Common myeloid progenitor, CD34-positive (primary cell): Measurements from ENCODE around the gene SDCCAG8.

Experiments used
- CTCF ChIA-PET: fragments of 350-600 bp; sonication (Branson Sonifier 250); formaldehyde crosslinking; loops from one replicate; lab custom pipeline; 2021; ENCODE audit warnings: antibody characterized with exemption; lab: Charles Lee
- POLR2A ChIA-PET: fragments of 350-600 bp; sonication (Branson Sonifier 250); formaldehyde crosslinking; loops from one replicate; lab custom pipeline; 2021; ENCODE audit warnings: antibody characterized with exemption; lab: Charles Lee
- DNase-seq, 3 donors: peaks; one replicate each; pipeline versions ENCODE4 v3.0.0 to v3.0.0-alpha.2; 2013
- H3K27ac ChIP-seq, 2 experiments: 1 replicate in 1 of 2; 2 replicates in 1 of 2; pipeline ENCODE4 v1.7.0; 2013; ENCODE audit warnings: inconsistent platforms in 2 of 2, low read length in 2 of 2, mild to moderate bottlenecking in 2 of 2, low read depth in 1 of 2, moderate library complexity in 1 of 2; ENCODE audit not compliant: severe bottlenecking in 2 of 2, insufficient read depth in 1 of 2, poor library complexity in 1 of 2
- H3K27me3 ChIP-seq, 5 experiments: replicated peaks in 2 of 5; 1 replicate in 3 of 5; 2 replicates in 2 of 5; pipeline versions ENCODE4 v1.6.1 to v1.7.0; 2013; ENCODE audit warnings: low read length in 4 of 5, mild to moderate bottlenecking in 2 of 5, moderate library complexity in 2 of 5, inconsistent platforms in 1 of 5; ENCODE audit not compliant: insufficient read depth in 5 of 5, control insufficient read depth in 4 of 5
- H3K36me3 ChIP-seq, 4 experiments: 1 replicate in 2 of 4; 2 replicates in 2 of 4; pipeline versions ENCODE4 v1.6.1 to v1.7.0; 2013; ENCODE audit warnings: low read length in 3 of 4, control low read depth in 1 of 4, mild to moderate bottlenecking in 1 of 4; ENCODE audit not compliant: control insufficient read depth in 4 of 4, insufficient read depth in 4 of 4
- H3K4me1 ChIP-seq, 4 experiments: 1 replicate in 3 of 4; 2 replicates in 1 of 4; pipeline versions ENCODE4 v1.6.1 to v1.7.1; 2013; ENCODE audit warnings: low read length in 3 of 4, mild to moderate bottlenecking in 3 of 4, control low read depth in 1 of 4, inconsistent platforms in 1 of 4, moderate library complexity in 1 of 4; ENCODE audit not compliant: control insufficient read depth in 4 of 4, insufficient read depth in 4 of 4; ENCODE audit errors: control extremely low read depth in 1 of 4
- H3K4me3 ChIP-seq, 7 experiments: 1 replicate in 4 of 7; 2 replicates in 3 of 7; pipeline versions ENCODE4 v1.5.1 to v1.7.0; 2013; ENCODE audit warnings: mild to moderate bottlenecking in 7 of 7, low read length in 6 of 7, moderate library complexity in 6 of 7, inconsistent platforms in 2 of 7, low read depth in 2 of 7, control low read depth in 1 of 7; ENCODE audit not compliant: insufficient read depth in 4 of 7, control insufficient read depth in 1 of 7; ENCODE audit errors: extremely low read depth in 1 of 7
- H3K9me3 ChIP-seq, 5 experiments: 1 replicate in 4 of 5; 2 replicates in 1 of 5; pipeline versions ENCODE4 v1.6.1 to v1.7.1; 2013; ENCODE audit warnings: low read length in 4 of 5, mild to moderate bottlenecking in 2 of 5, inconsistent platforms in 1 of 5, low read depth in 1 of 5, moderate library complexity in 1 of 5; ENCODE audit not compliant: control insufficient read depth in 4 of 5, insufficient read depth in 2 of 5; ENCODE audit errors: control extremely low read depth in 1 of 5
- WGBS: methylation state at CpG from one replicate; pipeline ENCODE4 v1.1.5; 2013; ENCODE audit not compliant: insufficient coverage; 5-methylcytosine and 5-hydroxymethylcytosine counted together

The SDCCAG8 gene

GRCh38 chr1:243218059-243218458 is 37.8 kb upstream of the SDCCAG8 start:
- Histone ChIP-seq H3K4me3 (no peak overlapping the region), H3K27me3 (no peaks in the 10 kb centered on the region), H3K4me1 (no peaks in the 10 kb centered on the region), H3K9me3 (no peaks in the 10 kb centered on the region), H3K27ac (no peak overlapping the region), H3K36me3 (peaks cover 16 to 68% (median 43%) of the 10 kb centered on the region in 4 experiments)
- no peak for DNase-seq
- POLR2A ChIA-PET, result no interaction called here
- CTCF ChIA-PET, result interaction anchor here (1.4 to 1.9 kb wide), 4 partner anchors 9 to 26 kb away, joined by 3 to 9 read pairs (median 4); no protein-coding TSS in a partner anchor

- Histone ChIP-seq H3K27ac (no peak overlapping the region), H3K4me1 (no peaks in the 10 kb centered on the region), H3K9me3 (peaks cover 16 to 41% (median 22%) of the 10 kb centered on the region in 5 experiments), H3K4me3 (no peak overlapping the region), H3K27me3 (no peaks in the 10 kb centered on the region), H3K36me3 (peaks cover 21 to 50% (median 36%) of the 10 kb centered on the region in 4 experiments)
- WGBS, result 95% methylated on average over 2 of the region's 2 CpGs
- DNase-seq, result no peak
- POLR2A ChIA-PET, result no interaction called here
- CTCF ChIA-PET, result interaction anchor here (1.3 kb wide), 1 partner anchor 26 kb away, joined by 3 read pairs; no protein-coding TSS in a partner anchor
Observed at GRCh38 chr1:243227622-243228021, 28.2 kb upstream of the SDCCAG8 start.

DNA sequence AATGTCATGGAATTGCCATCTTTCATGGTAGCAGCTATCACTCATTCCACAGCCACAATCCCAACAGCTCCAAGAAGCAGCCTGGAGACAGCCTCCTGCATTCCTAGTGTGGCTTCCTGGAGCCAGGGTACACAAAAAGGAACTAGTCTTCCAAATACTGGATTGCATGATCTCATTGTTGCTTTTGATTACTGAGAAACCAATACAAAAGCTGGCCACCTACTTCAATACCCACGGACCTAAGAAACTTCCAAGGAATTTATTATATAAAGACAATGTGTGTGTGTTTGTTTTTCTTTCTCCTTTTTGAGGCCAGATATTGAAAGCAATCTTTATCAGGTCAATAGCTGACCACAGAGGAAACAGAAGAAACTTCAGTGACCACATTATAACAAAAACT is 26.3 kb upstream of the SDCCAG8 start:
- whole genome bisulfite sequencing, result no CpG with 5 or more reads among the region's 1 CpG
- DNase-seq, result no peak
- CTCF ChIA-PET, result interaction anchor here (0.8 to 0.9 kb wide), 3 partner anchors 19 to 45 kb away, joined by 3 read pairs; no protein-coding TSS in a partner anchor
- POLR2A ChIA-PET, result no interaction called here
- H3K4me3 ChIP-seq, result no peak overlapping the region
- no peak overlapping the region for H3K27ac ChIP-seq
- H3K27me3 ChIP-seq, result no peaks in the 10 kb centered on the region
- H3K36me3 ChIP-seq, result peaks cover 10 to 47% (median 33%) of the 10 kb centered on the region in 4 experiments
- H3K9me3 ChIP-seq, result peaks cover 16 to 53% (median 26%) of the 10 kb centered on the region in 5 experiments
- no peaks in the 10 kb centered on the region for H3K4me1 ChIP-seq

GRCh38 chr1:243230914-243231313 is 24.9 kb upstream of the SDCCAG8 start:
- H3K36me3 ChIP-seq, result peaks cover 10 to 44% (median 28%) of the 10 kb centered on the region in 4 experiments
- CTCF ChIA-PET, result interaction anchor here (1.2 to 1.3 kb wide), 2 partner anchors 24 to 60 kb away, joined by 3 to 4 read pairs; partner anchors contain the start of gene CEP170
- POLR2A ChIA-PET, result no interaction called here
- DNase-seq, result peak; percentile 40 to 84 (median 70)
- H3K4me1 ChIP-seq, result no peaks in the 10 kb centered on the region
- no peak overlapping the region for H3K4me3 ChIP-seq
- H3K27ac ChIP-seq, result no peak overlapping the region
- no peaks in the 10 kb centered on the region for H3K27me3 ChIP-seq
- peaks cover 16 to 56% (median 26%) of the 10 kb centered on the region in 5 experiments for H3K9me3 ChIP-seq

DNA sequence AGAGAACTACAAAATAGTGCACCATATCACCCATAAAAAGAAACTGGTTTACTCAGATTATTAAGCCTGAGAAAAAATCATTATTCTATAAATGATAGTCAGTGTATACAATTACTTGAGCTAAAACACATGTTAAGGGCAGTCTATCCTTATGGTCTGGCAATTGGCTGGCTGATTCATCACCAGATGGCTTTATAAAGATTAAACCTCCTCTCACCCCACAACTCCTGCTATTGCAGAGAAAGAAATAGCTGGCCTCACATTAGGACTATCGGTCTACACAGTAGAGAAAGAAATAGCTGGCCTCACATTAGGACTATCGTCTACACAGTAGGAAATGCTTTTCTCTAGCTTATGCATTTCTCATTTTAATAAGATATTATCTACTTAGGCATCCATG is 21.9 kb upstream of the SDCCAG8 start:
- WGBS, result no CpG with 5 or more reads among the region's 2 CpGs
- no peak overlapping the region for H3K4me3 ChIP-seq
- no peak overlapping the region for H3K27ac ChIP-seq
- H3K36me3 ChIP-seq, result peaks cover 17 to 59% (median 36%) of the 10 kb centered on the region in 4 experiments
- CTCF ChIA-PET, result interaction anchor here (1.1 to 2.8 kb wide), 6 partner anchors 14 to 62 kb away, joined by 3 to 9 read pairs (median 4); no protein-coding TSS in a partner anchor
- no peaks in the 10 kb centered on the region for H3K4me1 ChIP-seq
- H3K9me3 ChIP-seq, result peaks cover 11 to 44% (median 25%) of the 10 kb centered on the region in 5 experiments
- no peaks in the 10 kb centered on the region for H3K27me3 ChIP-seq
- POLR2A ChIA-PET, result no interaction called here
- DNase-seq, result no peak

DNA sequence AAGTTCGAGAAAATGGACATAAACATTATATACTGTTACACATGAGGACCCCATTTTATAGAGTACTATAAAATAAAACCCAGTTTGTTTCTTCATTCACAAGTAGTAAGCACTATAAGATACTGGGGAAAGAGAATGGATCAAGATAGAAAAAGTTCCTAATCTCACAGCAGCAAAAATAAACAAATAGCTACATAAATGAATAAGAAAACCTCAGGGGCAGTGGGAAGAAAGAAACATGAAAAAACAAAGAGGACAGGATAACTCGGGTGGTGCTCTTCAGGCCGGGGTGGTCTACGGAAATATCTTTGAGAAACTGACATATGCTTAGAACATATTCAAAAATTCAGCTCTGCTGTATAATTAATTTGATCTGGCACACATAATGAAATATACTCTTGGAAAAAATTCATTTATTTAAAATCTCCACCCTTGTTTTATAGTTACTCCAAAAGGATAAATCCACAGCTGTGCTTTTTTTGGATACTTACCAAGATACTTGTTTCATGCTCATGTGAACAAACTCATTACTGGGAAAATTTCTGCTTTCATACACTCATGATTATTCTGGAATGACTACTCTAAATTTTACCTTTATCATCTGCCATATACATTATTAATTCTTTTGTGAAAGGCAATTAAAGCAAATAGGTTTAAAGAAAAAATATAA is 20.7 kb upstream of the SDCCAG8 start:
- peaks cover under 1 to 35% (median 16%) of the 10 kb centered on the region in 5 experiments for H3K9me3 ChIP-seq
- H3K27me3 ChIP-seq, result no peaks in the 10 kb centered on the region
- no CpG with 5 or more reads among the region's 4 CpGs for WGBS
- no peak for DNase-seq
- no peak overlapping the region for H3K27ac ChIP-seq
- no peak overlapping the region for H3K4me3 ChIP-seq
- H3K36me3 ChIP-seq, result peaks cover 15 to 50% (median 33%) of the 10 kb centered on the region in 4 experiments
- H3K4me1 ChIP-seq, result no peaks in the 10 kb centered on the region
- POLR2A ChIA-PET, result no interaction called here
- CTCF ChIA-PET, result interaction anchor here (1.2 to 2.8 kb wide), 4 partner anchors 13 to 21 kb away, joined by 3 to 9 read pairs (median 5); no protein-coding TSS in a partner anchor
